ENCODE results near the gene ATRNL1. TPM values are rescaled to one million over a fixed set of nuclear protein-coding genes. Genes with fewer than 3 reads are reported as not detected.
"Not testable (repeated sequence)": the region's sequence is repeated elsewhere in the genome, so short reads cannot be mapped to it uniquely, and the experiment has no call there.

ATRNL1 gene
- total and polyA plus RNA-seq, 2 experiments from 2014 or later, result not detected

GRCh38 chr10:115483294-115483693 is 390.1 kb downstream of the ATRNL1 start:
- H4K20me1 ChIP-seq (ENCODE audit: insufficient read depth), result no peaks in the 10 kb centered on the region
- H3K27ac ChIP-seq, result no peak overlapping the region
- H3K9me3 ChIP-seq (ENCODE audit: low read depth), result no peaks in the 10 kb centered on the region
- TF ChIP-seq EZH2phosphoT487 (IDR thresholded peaks at IDR 0.05; ENCODE audit: insufficient read depth, low read depth) (no peak), EZH2 (IDR thresholded peaks at IDR 0.05; ENCODE audit: insufficient read depth, poor library complexity, severe bottlenecking) (no peak)
- no peak overlapping the region for H3K4me3 ChIP-seq
- WGBS, 2 experiments (ENCODE audit: low coverage in 1 of 2, low lambda C conversion rate in 2 of 2, missing lambda C conversion rate in 2 of 2), result 53 to 55% methylated on average over 2 of the region's 2 CpGs
- no peaks in the 10 kb centered on the region for H3K36me3 ChIP-seq (ENCODE audit: low read depth)
- no peaks in the 10 kb centered on the region for H3F3A ChIP-seq (ENCODE audit: insufficient read depth)
- no peak overlapping the region for H3K9ac ChIP-seq
- DNase-seq, result no peak
- no peaks in the 10 kb centered on the region for H3K79me2 ChIP-seq (ENCODE audit: insufficient read depth)
- in situ Hi-C loops (cut with MboI), result no loop called here
- no peaks in the 10 kb centered on the region for H3K4me1 ChIP-seq (ENCODE audit: insufficient read depth)
- H3K4me2 ChIP-seq (ENCODE audit: unreplicated experiment), result no peak overlapping the region
- no peaks in the 10 kb centered on the region for H3K9me2 ChIP-seq (ENCODE audit: insufficient read depth)
- H2AFZ ChIP-seq, result no peak overlapping the region
- H3K27me3 ChIP-seq (replicated peaks; ENCODE audit: insufficient read depth), result no peaks in the 10 kb centered on the region

DNA sequence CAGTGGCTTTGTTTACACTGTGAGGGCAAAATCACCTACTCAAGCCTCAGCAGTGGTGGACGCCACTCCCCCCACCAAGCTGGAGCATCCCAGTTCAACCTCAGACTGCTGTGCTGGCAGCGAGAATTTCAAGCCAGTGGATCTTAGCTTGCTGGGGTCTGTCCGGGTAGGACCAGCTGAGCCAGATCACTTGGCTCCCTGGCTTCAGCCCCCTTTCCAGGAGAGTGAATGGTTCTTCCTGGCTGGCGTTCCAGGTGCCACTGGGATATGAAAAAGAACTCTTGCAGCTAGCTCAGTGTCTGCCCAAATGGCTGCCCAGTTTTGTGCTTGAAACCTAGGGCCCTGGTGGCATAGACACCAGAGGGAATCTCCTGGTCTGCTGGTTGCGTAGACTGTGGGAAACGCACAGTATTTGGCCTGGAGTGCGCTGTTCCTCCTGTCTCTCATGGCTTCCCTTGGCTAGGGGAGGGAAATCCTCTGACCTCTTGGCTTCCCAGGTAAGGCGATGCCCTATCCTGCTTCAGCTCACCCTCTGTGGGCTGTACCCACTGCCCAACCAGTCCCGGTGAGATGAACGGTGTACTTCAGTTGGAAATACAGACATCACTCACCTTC is 398.5 kb downstream of the ATRNL1 start:
- Histone ChIP-seq H3K4me3 (no peak overlapping the region), H3K9ac (no peak overlapping the region), H3K79me2 (ENCODE audit: insufficient read depth) (no peaks in the 10 kb centered on the region), H3K9me2 (ENCODE audit: insufficient read depth) (no peaks in the 10 kb centered on the region), H3K9me3 (ENCODE audit: low read depth) (no peaks in the 10 kb centered on the region), H4K20me1 (ENCODE audit: insufficient read depth) (no peaks in the 10 kb centered on the region), H2AFZ (no peak overlapping the region), H3K27ac (no peak overlapping the region), H3K4me1 (ENCODE audit: insufficient read depth) (no peaks in the 10 kb centered on the region), H3K36me3 (ENCODE audit: low read depth) (no peaks in the 10 kb centered on the region), H3F3A (ENCODE audit: insufficient read depth) (no peaks in the 10 kb centered on the region), H3K27me3 (replicated peaks; ENCODE audit: insufficient read depth) (no peaks in the 10 kb centered on the region), H3K4me2 (ENCODE audit: unreplicated experiment) (no peak overlapping the region)
- TF ChIP-seq EZH2phosphoT487 (IDR thresholded peaks at IDR 0.05; ENCODE audit: insufficient read depth, low read depth) (no peak), EZH2 (IDR thresholded peaks at IDR 0.05; ENCODE audit: insufficient read depth, poor library complexity, severe bottlenecking) (no peak)
- no peak for DNase-seq
- 31 to 44% methylated on average over 10 of the region's 10 CpGs for WGBS, 2 experiments (ENCODE audit: low coverage in 1 of 2, low lambda C conversion rate in 2 of 2, missing lambda C conversion rate in 2 of 2)
- in situ Hi-C loops (cut with MboI), result no loop called here

GRCh38 chr10:115503546-115503945 is 410.4 kb downstream of the ATRNL1 start:
- no peak for TF ChIP-seq EZH2 (IDR thresholded peaks at IDR 0.05; ENCODE audit: insufficient read depth, poor library complexity, severe bottlenecking)
- TF ChIP-seq EZH2phosphoT487 (IDR thresholded peaks at IDR 0.05; ENCODE audit: insufficient read depth, low read depth), result no peak
- H3K27me3 ChIP-seq (replicated peaks; ENCODE audit: insufficient read depth), result no peaks in the 10 kb centered on the region
- H3K36me3 ChIP-seq (ENCODE audit: low read depth), result no peaks in the 10 kb centered on the region
- H4K20me1 ChIP-seq (ENCODE audit: insufficient read depth), result no peaks in the 10 kb centered on the region
- no peak overlapping the region for H3K27ac ChIP-seq
- in situ Hi-C loops (cut with MboI), result no loop called here
- no peak for DNase-seq
- no peak overlapping the region for H3K9ac ChIP-seq
- no peaks in the 10 kb centered on the region for H3K4me1 ChIP-seq (ENCODE audit: insufficient read depth)
- no peak overlapping the region for H3K4me2 ChIP-seq (ENCODE audit: unreplicated experiment)
- H3K9me3 ChIP-seq (ENCODE audit: low read depth), result peaks cover 3% of the 10 kb centered on the region
- H3K79me2 ChIP-seq (ENCODE audit: insufficient read depth), result no peaks in the 10 kb centered on the region
- H3K9me2 ChIP-seq (ENCODE audit: insufficient read depth), result no peaks in the 10 kb centered on the region
- H3F3A ChIP-seq (ENCODE audit: insufficient read depth), result no peaks in the 10 kb centered on the region
- H2AFZ ChIP-seq, result no peak overlapping the region
- H3K4me3 ChIP-seq, result no peak overlapping the region

- Histone ChIP-seq H3K36me3 (ENCODE audit: low read depth) (no peaks in the 10 kb centered on the region), H2AFZ (no peak overlapping the region), H3K4me3 (no peak overlapping the region), H4K20me1 (ENCODE audit: insufficient read depth) (no peaks in the 10 kb centered on the region), H3K9me2 (ENCODE audit: insufficient read depth) (no peaks in the 10 kb centered on the region), H3K79me2 (ENCODE audit: insufficient read depth) (no peaks in the 10 kb centered on the region), H3F3A (ENCODE audit: insufficient read depth) (no peaks in the 10 kb centered on the region), H3K4me1 (ENCODE audit: insufficient read depth) (no peaks in the 10 kb centered on the region), H3K27ac (no peak overlapping the region), H3K9ac (no peak overlapping the region), H3K9me3 (ENCODE audit: low read depth) (no peaks in the 10 kb centered on the region), H3K27me3 (replicated peaks; ENCODE audit: insufficient read depth) (no peaks in the 10 kb centered on the region), H3K4me2 (ENCODE audit: unreplicated experiment) (no peak overlapping the region)
- no peak for TF ChIP-seq EZH2 (IDR thresholded peaks at IDR 0.05; ENCODE audit: insufficient read depth, poor library complexity, severe bottlenecking)
- no peak for TF ChIP-seq EZH2phosphoT487 (IDR thresholded peaks at IDR 0.05; ENCODE audit: insufficient read depth, low read depth)
- 9 to 16% methylated on average over 2 of the region's 2 CpGs for WGBS, 2 experiments (ENCODE audit: low coverage in 1 of 2, low lambda C conversion rate in 2 of 2, missing lambda C conversion rate in 2 of 2)
- in situ Hi-C loops (cut with MboI), result no loop called here
- DNase-seq, result no peak
Observed at GRCh38 chr10:115514895-115515294, 421.7 kb downstream of the ATRNL1 start.

- no peak overlapping the region for H3K9ac ChIP-seq
- in situ Hi-C loops (cut with MboI), result no loop called here
- H3K79me2 ChIP-seq (ENCODE audit: insufficient read depth), result no peaks in the 10 kb centered on the region
- 34 to 40% methylated on average over 5 of the region's 5 CpGs for WGBS, 2 experiments (ENCODE audit: low coverage in 1 of 2, low lambda C conversion rate in 2 of 2, missing lambda C conversion rate in 2 of 2)
- H4K20me1 ChIP-seq (ENCODE audit: insufficient read depth), result no peaks in the 10 kb centered on the region
- no peaks in the 10 kb centered on the region for H3F3A ChIP-seq (ENCODE audit: insufficient read depth)
- H2AFZ ChIP-seq, result no peak overlapping the region
- no peak for TF ChIP-seq EZH2 (IDR thresholded peaks at IDR 0.05; ENCODE audit: insufficient read depth, poor library complexity, severe bottlenecking)
- TF ChIP-seq EZH2phosphoT487 (IDR thresholded peaks at IDR 0.05; ENCODE audit: insufficient read depth, low read depth), result no peak
- no peak for DNase-seq
- H3K27ac ChIP-seq, result no peak overlapping the region
- no peak overlapping the region for H3K4me3 ChIP-seq
- H3K9me2 ChIP-seq (ENCODE audit: insufficient read depth), result no peaks in the 10 kb centered on the region
- no peaks in the 10 kb centered on the region for H3K36me3 ChIP-seq (ENCODE audit: low read depth)
- H3K4me1 ChIP-seq (ENCODE audit: insufficient read depth), result no peaks in the 10 kb centered on the region
- no peak overlapping the region for H3K4me2 ChIP-seq (ENCODE audit: unreplicated experiment)
- H3K27me3 ChIP-seq (replicated peaks; ENCODE audit: insufficient read depth), result no peaks in the 10 kb centered on the region
- H3K9me3 ChIP-seq (ENCODE audit: low read depth), result no peaks in the 10 kb centered on the region
Observed at GRCh38 chr10:115525141-115525540, 432.0 kb downstream of the ATRNL1 start.

DNA sequence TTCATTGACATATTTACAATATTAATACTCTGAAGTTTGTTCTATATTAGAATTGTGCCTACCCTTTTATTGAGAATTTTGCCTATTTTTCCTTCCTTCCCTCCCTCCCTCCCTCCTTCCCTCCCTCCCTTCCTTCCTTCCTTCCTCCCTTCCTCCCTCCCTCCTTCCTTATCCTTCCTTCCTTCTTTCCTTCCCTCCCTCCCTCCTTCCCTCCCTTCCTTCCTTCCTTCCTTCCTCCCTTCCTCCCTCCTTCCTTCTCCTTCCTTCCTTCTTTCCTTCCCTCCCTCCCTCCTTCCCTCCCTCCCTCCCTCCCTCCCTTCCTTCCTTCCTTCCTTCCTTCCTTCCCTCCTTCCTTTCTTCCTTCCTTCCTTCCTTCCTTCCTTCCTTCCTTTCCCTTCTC is 434.5 kb downstream of the ATRNL1 start:
- DNase-seq; H3K9me2 ChIP-seq (ENCODE audit: insufficient read depth); H3K4me2 ChIP-seq (ENCODE audit: unreplicated experiment); H3K9me3 ChIP-seq (ENCODE audit: low read depth); H3K36me3 ChIP-seq (ENCODE audit: low read depth); H3K4me3 ChIP-seq; H4K20me1 ChIP-seq (ENCODE audit: insufficient read depth); H3F3A ChIP-seq (ENCODE audit: insufficient read depth); H3K27me3 ChIP-seq (replicated peaks; ENCODE audit: insufficient read depth); H3K9ac ChIP-seq; H3K4me1 ChIP-seq (ENCODE audit: insufficient read depth); in situ Hi-C loops (cut with MboI); H2AFZ ChIP-seq; H3K27ac ChIP-seq; H3K79me2 ChIP-seq (ENCODE audit: insufficient read depth): not testable (repeated sequence)

GRCh38 chr10:115536401-115536800 is 443.2 kb downstream of the ATRNL1 start:
- H3K36me3 ChIP-seq (ENCODE audit: low read depth); H3K4me3 ChIP-seq; H4K20me1 ChIP-seq (ENCODE audit: insufficient read depth); H3K9me3 ChIP-seq (ENCODE audit: low read depth); H3K9ac ChIP-seq; H3K27ac ChIP-seq; H3K27me3 ChIP-seq (replicated peaks; ENCODE audit: insufficient read depth); H3K4me1 ChIP-seq (ENCODE audit: insufficient read depth); H3K4me2 ChIP-seq (ENCODE audit: unreplicated experiment); H2AFZ ChIP-seq; DNase-seq; H3K79me2 ChIP-seq (ENCODE audit: insufficient read depth); H3K9me2 ChIP-seq (ENCODE audit: insufficient read depth); H3F3A ChIP-seq (ENCODE audit: insufficient read depth); in situ Hi-C loops (cut with MboI): not testable (repeated sequence)
- WGBS, 2 experiments (ENCODE audit: low coverage in 1 of 2, low lambda C conversion rate in 2 of 2, missing lambda C conversion rate in 2 of 2), result 62 to 63% methylated on average over 17 to 18 of the region's 18 CpGs
